ENCODE data around the gene DPYSL4. TPM values are rescaled to one million over a fixed set of nuclear protein-coding genes. Genes with fewer than 3 reads are reported as not detected.

The DPYSL4 gene
- total RNA-seq, 3 donors from 2014 or later (not counting 1 experiment from before 2014, with no cell fraction given): 0.40 to 1.3 (median 1.0) TPM

- Mint-ChIP-seq H3K4me1 (no peaks in the 10 kb centered on the region), H3K36me3 (no peaks in the 10 kb centered on the region), H3K4me3 (no peak overlapping the region), H3K27me3 (ENCODE audit: low read depth in 2 of 2) (peaks cover 0 to 7% of the 10 kb centered on the region in 2 donors), H3K9me3 (no peaks in the 10 kb centered on the region), H3K27ac (no peak overlapping the region)
- Histone ChIP-seq H3K27me3 (ENCODE audit: control insufficient read depth, insufficient read depth, low read length) (no peaks in the 10 kb centered on the region), H3K9me3 (ENCODE audit: control insufficient read depth, insufficient read depth, low read length) (no peaks in the 10 kb centered on the region), H3K4me3 (ENCODE audit: low read length) (no peak overlapping the region), H3K36me3 (ENCODE audit: control insufficient read depth, insufficient read depth, low read length) (no peaks in the 10 kb centered on the region), H3K27ac (ENCODE audit: low read length) (no peak overlapping the region), H3K4me1 (ENCODE audit: control insufficient read depth, insufficient read depth, low read length) (peaks cover 7% of the 10 kb centered on the region)
- TF ChIP-seq CTCF (IDR thresholded peaks at IDR 0.05): no peak
- ATAC-seq: no peak
- 89% methylated on average over 32 of the region's 32 CpGs for WGBS (ENCODE audit: insufficient coverage)
- no peak for DNase-seq
- intact Hi-C loops (cut with micrococcal nuclease): no loop called here
Observed at GRCh38 chr10:132141526-132142395, 45.0 kb upstream of the DPYSL4 start.

- WGBS (ENCODE audit: insufficient coverage): 34% methylated on average over 29 of the region's 33 CpGs
- H3K4me1 ChIP-seq (ENCODE audit: control insufficient read depth, insufficient read depth, low read length): peaks cover 7% of the 10 kb centered on the region
- peak; percentile 57 to 90 (median 87) for ATAC-seq
Observed at GRCh38 chr10:132142396-132143161, 44.2 kb upstream of the DPYSL4 start.

GRCh38 chr10:132143162-132143561 lies 43.6 kb upstream of the DPYSL4 start:
- peaks cover 7% of the 10 kb centered on the region for H3K4me1 ChIP-seq (ENCODE audit: control insufficient read depth, insufficient read depth, low read length)
- H3K9me3 ChIP-seq (ENCODE audit: control insufficient read depth, insufficient read depth, low read length): no peaks in the 10 kb centered on the region
- Mint-ChIP-seq H3K9me3 (no peaks in the 10 kb centered on the region), H3K27ac (no peak overlapping the region), H3K36me3 (no peaks in the 10 kb centered on the region), H3K4me3 (no peak overlapping the region), H3K27me3 (ENCODE audit: low read depth in 2 of 2) (peaks cover 0 to 7% of the 10 kb centered on the region in 2 donors), H3K4me1 (no peaks in the 10 kb centered on the region)
- no peak overlapping the region for H3K4me3 ChIP-seq (ENCODE audit: low read length)
- no peak for ATAC-seq
- intact Hi-C loops (cut with micrococcal nuclease): no loop called here
- H3K27me3 ChIP-seq (ENCODE audit: control insufficient read depth, insufficient read depth, low read length): no peaks in the 10 kb centered on the region
- H3K36me3 ChIP-seq (ENCODE audit: control insufficient read depth, insufficient read depth, low read length): no peaks in the 10 kb centered on the region
- no peak for DNase-seq
- no peak overlapping the region for H3K27ac ChIP-seq (ENCODE audit: low read length)
- TF ChIP-seq CTCF (IDR thresholded peaks at IDR 0.05): no peak
- 46% methylated on average over 12 of the region's 12 CpGs for WGBS (ENCODE audit: insufficient coverage)

More at GRCh38 chr10:132142396-132143161, 44.2 kb upstream of the DPYSL4 start:
- Mint-ChIP-seq H3K36me3 (no peaks in the 10 kb centered on the region), H3K4me1 (no peaks in the 10 kb centered on the region), H3K27me3 (ENCODE audit: low read depth in 2 of 2) (peaks cover 0 to 7% of the 10 kb centered on the region in 2 donors), H3K27ac (no peak overlapping the region), H3K4me3 (no peak overlapping the region), H3K9me3 (no peaks in the 10 kb centered on the region)
- no peak overlapping the region for H3K27ac ChIP-seq (ENCODE audit: low read length)
- no peaks in the 10 kb centered on the region for H3K9me3 ChIP-seq (ENCODE audit: control insufficient read depth, insufficient read depth, low read length)
- H3K4me3 ChIP-seq (ENCODE audit: low read length): no peak overlapping the region
- intact Hi-C loops (cut with micrococcal nuclease): no loop called here
- H3K36me3 ChIP-seq (ENCODE audit: control insufficient read depth, insufficient read depth, low read length): no peaks in the 10 kb centered on the region
- H3K27me3 ChIP-seq (ENCODE audit: control insufficient read depth, insufficient read depth, low read length): no peaks in the 10 kb centered on the region
- peak; percentile 42 to 61 for DNase-seq
- TF ChIP-seq CTCF (IDR thresholded peaks at IDR 0.05): peak; percentile 84

Data from natural killer cell (primary cell).